NB4 (cell line): ENCODE results near the gene PTPN1.

ENCODE experiments used
- DNase-seq: peaks from one replicate; pipeline ENCODE4 v3.0.0; 2010; ENCODE audit warnings: low read depth
- H3K4me3 ChIP-seq: one replicate; pipeline ENCODE4 v1.5.1; 2011; ENCODE audit warnings: mild to moderate bottlenecking, low read depth, low read length, moderate library complexity
- MYC ChIP-seq: IDR thresholded peaks from 2 replicates; pipeline ENCODE4 v1.6.1; 2011; ENCODE audit warnings: low read depth, low read length
- POLR2A ChIP-seq: IDR thresholded peaks from 2 replicates; pipeline ENCODE4 v1.6.1; 2011; ENCODE audit warnings: mild to moderate bottlenecking; ENCODE audit not compliant: insufficient read length; ENCODE audit errors: extremely low read depth
- TF ChIP-seq, protein P1 (sequence below): IDR thresholded peaks from one replicate; pipeline ENCODE4 v1.5.1; 2012; ENCODE audit warnings: low read depth, low read length
- TF ChIP-seq, protein P2 (sequence below): IDR thresholded peaks from 2 replicates; pipeline ENCODE4 v1.6.1; 2011; ENCODE audit warnings: low read depth, low read length

The PTPN1 gene

DNA sequence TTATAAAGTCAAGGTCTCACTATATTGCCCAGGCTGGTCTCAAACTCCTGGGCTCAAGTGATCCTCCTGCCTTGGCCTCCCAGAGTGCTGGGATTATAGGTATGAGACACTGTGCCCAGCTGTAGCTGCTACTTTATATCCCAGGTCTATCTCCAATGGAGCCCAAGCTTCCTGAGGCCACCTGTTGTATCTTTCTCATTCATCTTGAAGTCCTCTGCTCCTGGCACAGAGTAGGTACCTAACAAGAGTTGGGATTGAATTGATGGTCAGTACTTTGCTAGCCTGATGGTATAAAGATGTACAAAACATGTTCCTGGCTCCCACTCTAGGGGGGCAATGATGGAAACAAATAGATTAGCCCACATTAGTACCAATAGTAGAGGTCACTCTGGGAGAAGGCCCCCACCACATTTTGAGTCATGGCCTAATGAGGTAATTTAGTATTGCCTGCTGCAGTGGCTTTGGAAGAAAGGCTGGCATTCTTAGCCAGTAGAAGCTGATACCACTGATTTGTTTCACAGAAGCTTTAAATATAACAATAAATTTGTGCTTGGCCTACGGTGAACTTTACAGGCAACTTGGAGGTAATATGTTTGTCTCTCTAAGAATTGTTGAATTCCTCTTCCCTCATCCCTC is 5.4 kb downstream of the PTPN1 start:
- H3K4me3 ChIP-seq, result no peak overlapping the region
- DNase-seq, result no peak
- no peak for TF ChIP-seq POLR2A

DNA sequence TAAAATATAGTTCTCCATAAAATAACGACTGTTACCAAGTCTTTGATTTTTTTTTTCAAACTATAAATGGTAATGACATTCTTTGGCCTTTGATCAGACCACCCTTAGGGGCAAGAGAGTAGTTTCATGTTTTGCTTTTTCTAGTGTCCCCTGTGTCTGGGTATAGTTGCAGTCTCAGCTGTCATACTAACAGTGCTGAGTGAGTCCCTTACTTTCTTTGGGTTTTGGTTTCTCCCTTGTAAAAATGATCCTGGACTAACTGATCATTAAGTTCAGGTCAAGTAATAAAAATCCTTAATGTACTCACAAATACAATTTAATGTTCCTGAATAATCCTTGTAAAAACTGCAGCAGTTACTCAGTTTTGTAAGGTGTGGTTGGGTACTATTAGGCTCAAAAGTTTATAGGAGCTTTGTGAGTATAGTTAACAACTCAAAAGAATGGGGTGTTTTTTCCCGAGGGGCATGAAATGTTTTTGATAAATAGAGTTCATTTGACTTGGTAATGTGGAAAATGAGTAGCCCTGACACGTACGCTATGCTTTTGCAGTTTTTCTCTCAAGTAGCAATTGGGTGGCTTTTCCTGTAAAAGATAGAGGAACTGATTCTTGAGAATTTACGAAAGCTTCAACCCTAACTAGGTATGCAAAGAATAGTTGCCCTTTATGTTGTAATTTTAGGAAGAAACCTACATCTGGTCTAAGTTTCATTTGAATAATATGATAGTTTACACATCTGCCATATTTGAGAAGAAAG is 6.2 kb downstream of the PTPN1 start:
- H3K4me3 ChIP-seq, result no peak overlapping the region
- DNase-seq, result peak; percentile 50
- no peak for TF ChIP-seq POLR2A
- TF ChIP-seq, protein P1, sequence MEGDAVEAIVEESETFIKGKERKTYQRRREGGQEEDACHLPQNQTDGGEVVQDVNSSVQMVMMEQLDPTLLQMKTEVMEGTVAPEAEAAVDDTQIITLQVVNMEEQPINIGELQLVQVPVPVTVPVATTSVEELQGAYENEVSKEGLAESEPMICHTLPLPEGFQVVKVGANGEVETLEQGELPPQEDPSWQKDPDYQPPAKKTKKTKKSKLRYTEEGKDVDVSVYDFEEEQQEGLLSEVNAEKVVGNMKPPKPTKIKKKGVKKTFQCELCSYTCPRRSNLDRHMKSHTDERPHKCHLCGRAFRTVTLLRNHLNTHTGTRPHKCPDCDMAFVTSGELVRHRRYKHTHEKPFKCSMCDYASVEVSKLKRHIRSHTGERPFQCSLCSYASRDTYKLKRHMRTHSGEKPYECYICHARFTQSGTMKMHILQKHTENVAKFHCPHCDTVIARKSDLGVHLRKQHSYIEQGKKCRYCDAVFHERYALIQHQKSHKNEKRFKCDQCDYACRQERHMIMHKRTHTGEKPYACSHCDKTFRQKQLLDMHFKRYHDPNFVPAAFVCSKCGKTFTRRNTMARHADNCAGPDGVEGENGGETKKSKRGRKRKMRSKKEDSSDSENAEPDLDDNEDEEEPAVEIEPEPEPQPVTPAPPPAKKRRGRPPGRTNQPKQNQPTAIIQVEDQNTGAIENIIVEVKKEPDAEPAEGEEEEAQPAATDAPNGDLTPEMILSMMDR, result no peak
- TF ChIP-seq, protein P2, sequence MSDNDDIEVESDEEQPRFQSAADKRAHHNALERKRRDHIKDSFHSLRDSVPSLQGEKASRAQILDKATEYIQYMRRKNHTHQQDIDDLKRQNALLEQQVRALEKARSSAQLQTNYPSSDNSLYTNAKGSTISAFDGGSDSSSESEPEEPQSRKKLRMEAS, result no peak
- TF ChIP-seq MYC, result no peak

DNA sequence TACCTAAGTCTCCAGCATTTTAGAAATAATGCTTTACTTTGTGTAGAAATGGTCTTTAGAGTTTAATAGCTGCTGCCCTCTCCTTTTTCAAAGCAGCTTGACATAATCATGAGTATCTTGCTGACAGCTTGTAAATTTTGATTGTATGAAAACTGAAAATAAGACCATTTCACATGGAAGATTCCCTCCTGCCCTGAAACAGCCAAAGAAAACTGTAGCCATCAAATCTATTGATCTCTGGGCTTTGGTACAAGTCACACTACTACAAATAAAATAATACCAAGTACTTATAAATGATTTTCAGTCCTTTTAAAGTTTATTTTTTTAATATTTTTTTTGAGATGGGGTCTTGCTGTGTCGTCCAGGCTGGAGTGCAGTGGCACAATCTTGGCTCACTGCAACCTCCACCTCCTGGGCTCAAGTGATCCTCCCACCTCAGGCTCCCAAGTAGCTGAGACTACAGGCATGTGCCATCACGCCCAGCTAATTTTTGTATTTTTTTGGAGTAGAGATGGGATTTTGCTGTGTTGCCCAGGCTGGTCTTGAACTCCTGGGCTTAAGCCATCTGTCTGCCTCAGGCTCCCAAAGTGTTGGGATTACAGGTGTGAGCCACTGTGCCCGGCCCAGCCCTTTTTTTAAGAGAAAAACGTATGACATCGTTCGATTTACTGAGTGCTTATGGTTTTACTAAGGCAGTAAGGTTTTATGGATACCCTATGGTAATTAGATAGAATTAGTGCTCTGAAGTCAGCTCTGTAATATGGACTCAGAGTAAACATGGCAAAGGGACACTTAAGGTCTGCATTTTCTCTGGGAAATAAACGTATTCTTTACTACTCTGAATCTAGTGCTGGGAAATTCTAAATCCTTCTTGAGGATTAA is 7.0 kb downstream of the PTPN1 start:
- no peak overlapping the region for H3K4me3 ChIP-seq
- TF ChIP-seq, protein P2, result no peak
- TF ChIP-seq MYC, result no peak
- TF ChIP-seq, protein P1, result no peak
- TF ChIP-seq POLR2A, result no peak
- no peak for DNase-seq

DNA sequence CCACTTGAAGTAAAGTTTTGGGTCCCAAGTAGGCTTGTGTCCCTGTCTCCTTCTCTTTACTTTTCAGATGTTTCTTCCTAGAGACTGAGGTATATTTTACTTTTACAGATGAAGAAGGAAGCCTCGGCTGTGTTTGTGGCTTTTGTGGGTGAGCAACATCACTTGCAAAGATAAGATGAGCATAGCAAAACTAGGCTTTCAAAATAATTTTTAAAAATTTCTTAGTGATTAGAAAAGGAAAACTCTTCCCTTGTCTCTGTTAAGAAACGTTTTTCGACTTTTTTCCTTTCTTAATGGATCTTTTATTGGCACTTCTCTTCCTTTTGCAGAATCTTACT is 7.6 kb downstream of the PTPN1 start:
- no peak overlapping the region for H3K4me3 ChIP-seq
- DNase-seq, result peak; percentile 56
- TF ChIP-seq POLR2A (no peak), MYC (no peak)
- TF ChIP-seq, protein P1, result no peak
- TF ChIP-seq, protein P2, result no peak

DNA sequence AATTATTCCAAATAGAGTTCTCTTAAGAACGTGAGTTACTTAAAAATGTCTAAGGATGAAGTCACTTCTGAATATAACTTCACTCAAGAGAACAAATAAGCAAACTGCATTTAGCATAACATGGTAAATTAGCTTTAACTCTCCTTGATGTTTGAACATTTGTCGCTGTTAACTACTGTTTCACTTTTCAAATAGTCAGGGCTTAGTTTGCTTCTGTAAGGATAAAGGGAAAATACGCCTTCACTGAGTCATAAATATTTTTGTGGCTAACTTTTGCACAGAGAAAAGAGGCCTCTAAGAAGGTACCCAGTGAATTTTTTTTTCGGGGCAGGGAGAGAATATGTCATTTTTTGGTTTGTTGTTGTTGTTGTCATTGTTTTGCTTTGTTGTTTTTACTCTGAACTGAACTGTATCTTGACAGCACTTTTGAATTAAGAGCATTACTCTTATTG is 8.1 kb downstream of the PTPN1 start:
- TF ChIP-seq, protein P2, result no peak
- TF ChIP-seq, protein P1, result no peak
- TF ChIP-seq MYC (no peak), POLR2A (no peak)
- H3K4me3 ChIP-seq, result no peak overlapping the region
- DNase-seq, result no peak
